Ascending aorta (tissue), 2 donors: Measurements from ENCODE around the gene TUFT1. TPM values are rescaled to one million over a fixed set of nuclear protein-coding genes. Genes with fewer than 3 reads are reported as not detected.
"Not testable (repeated sequence)": the region's sequence is repeated elsewhere in the genome, so short reads cannot be mapped to it uniquely, and the experiment has no call there.

Source experiments
- DNase-seq, 2 donors: peaks; one replicate each; pipeline ENCODE4 v3.0.0-alpha.2; 2019; ENCODE audit warnings: low spot score in 2 of 2
- H3K27ac ChIP-seq, 2 donors: fragments of 200-600 bp; sonication (generic); one replicate each; pipeline ENCODE4 v1.5.1; 2016 to 2017; ENCODE audit warnings: mild to moderate bottlenecking in 1 of 2
- H3K27me3 ChIP-seq: fragments of 200-600 bp; sonication (generic); one replicate; pipeline ENCODE4 v1.5.1; 2017
- H3K36me3 ChIP-seq, 2 donors: fragments of 200-600 bp; sonication (generic); one replicate each; pipeline ENCODE4 v1.5.1; 2016
- H3K4me1 ChIP-seq, 2 donors: fragments of 200-600 bp; sonication (generic); one replicate each; pipeline ENCODE4 v1.5.1; 2016 to 2017; ENCODE audit warnings: mild to moderate bottlenecking in 1 of 2
- H3K4me3 ChIP-seq, 2 donors: fragments of 200-600 bp; sonication (generic); one replicate each; pipeline ENCODE4 v1.5.1; 2016 to 2017; ENCODE audit warnings: mild to moderate bottlenecking in 1 of 2
- H3K9me3 ChIP-seq, 2 donors: fragments of 200-600 bp; sonication (generic); one replicate each; pipeline ENCODE4 v1.5.1; 2016
- intact Hi-C: fragments of 100-400 bp; cut with DNase I; formaldehyde crosslinking; loops from one replicate; pipeline ENCODE4 v1.15.1; 2023
- total RNA-seq: library from RNA; depleted of rRNA; stranded (reverse); fragments of >200 nt; gene quantifications from one replicate; pipeline ENCODE4 v1.1.0, GENCODE V29; 2016
- TF ChIP-seq, protein P1 (sequence below), 3 experiments: fragments of 200-600 bp in 2 of 3; fragments of 450-650 bp in 1 of 3; sonication (generic) in 2 of 3; IDR thresholded peaks; one replicate each; pipeline ENCODE4 v1.5.1; 2016 to 2019; ENCODE audit warnings: antibody characterized with exemption in 3 of 3, mild to moderate bottlenecking in 1 of 3, moderate library complexity in 1 of 3

The TUFT1 gene
- total RNA-seq, 1 donor from 2014 or later, result 2.3 TPM

DNA sequence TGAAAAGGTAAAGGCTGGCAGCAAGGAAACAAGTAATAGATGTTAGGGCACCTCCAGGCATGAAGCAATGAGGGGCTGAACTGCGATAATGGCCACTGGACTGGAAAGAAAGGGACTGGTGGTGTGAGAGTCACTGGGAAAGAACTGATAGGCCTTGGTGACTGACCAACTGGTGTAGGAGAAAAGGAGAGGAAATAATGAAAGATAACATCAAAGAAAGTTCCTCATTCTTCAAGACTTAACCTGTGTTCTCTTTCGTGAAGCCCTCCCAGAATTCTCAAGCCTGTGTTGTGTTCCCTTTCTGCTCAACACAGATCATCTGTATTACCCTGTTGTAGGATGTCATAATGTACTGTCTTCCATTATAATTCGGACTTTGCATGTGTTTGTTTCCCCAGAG is 50.9 kb downstream of the TUFT1 start:
- H3K4me1 ChIP-seq, result no peaks in the 10 kb centered on the region
- intact Hi-C loops, result no loop called here
- TF ChIP-seq, protein P1, sequence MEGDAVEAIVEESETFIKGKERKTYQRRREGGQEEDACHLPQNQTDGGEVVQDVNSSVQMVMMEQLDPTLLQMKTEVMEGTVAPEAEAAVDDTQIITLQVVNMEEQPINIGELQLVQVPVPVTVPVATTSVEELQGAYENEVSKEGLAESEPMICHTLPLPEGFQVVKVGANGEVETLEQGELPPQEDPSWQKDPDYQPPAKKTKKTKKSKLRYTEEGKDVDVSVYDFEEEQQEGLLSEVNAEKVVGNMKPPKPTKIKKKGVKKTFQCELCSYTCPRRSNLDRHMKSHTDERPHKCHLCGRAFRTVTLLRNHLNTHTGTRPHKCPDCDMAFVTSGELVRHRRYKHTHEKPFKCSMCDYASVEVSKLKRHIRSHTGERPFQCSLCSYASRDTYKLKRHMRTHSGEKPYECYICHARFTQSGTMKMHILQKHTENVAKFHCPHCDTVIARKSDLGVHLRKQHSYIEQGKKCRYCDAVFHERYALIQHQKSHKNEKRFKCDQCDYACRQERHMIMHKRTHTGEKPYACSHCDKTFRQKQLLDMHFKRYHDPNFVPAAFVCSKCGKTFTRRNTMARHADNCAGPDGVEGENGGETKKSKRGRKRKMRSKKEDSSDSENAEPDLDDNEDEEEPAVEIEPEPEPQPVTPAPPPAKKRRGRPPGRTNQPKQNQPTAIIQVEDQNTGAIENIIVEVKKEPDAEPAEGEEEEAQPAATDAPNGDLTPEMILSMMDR (IDR thresholded peaks at IDR 0.05), result no peak
- H3K4me3 ChIP-seq, result no peak overlapping the region
- H3K27ac ChIP-seq, result no peak overlapping the region
- no peaks in the 10 kb centered on the region for H3K27me3 ChIP-seq
- no peak for DNase-seq
- no peaks in the 10 kb centered on the region for H3K36me3 ChIP-seq
- no peaks in the 10 kb centered on the region for H3K9me3 ChIP-seq

DNA sequence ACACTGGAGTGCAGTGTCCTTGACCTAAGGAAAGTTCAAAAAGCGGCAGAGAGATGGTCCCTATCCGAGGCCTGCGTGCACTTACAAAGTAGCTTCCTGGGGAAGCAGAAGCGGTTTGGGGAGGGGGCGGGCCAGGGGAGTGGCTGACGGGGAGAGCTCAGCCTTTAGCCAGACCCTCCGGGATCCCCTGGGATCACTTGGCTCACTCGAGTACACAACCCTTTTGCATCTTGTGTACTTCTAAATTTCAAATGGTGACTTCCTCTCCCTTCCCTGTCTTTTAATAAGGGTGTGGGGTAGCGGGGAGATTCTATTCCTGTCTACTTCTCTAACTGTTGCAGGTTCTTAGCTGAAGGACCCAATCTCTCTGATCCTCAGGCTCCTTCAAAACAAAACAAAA is 53.6 kb downstream of the TUFT1 start:
- no peak overlapping the region for H3K27ac ChIP-seq
- H3K9me3 ChIP-seq, result no peaks in the 10 kb centered on the region
- no peaks in the 10 kb centered on the region for H3K36me3 ChIP-seq
- no peaks in the 10 kb centered on the region for H3K4me1 ChIP-seq
- intact Hi-C loops, result loop anchor here (1.0 kb wide), 1 partner anchor 142 kb away; no protein-coding TSS in a partner anchor
- no peak overlapping the region for H3K4me3 ChIP-seq
- H3K27me3 ChIP-seq, result no peaks in the 10 kb centered on the region
- no peak for DNase-seq
- TF ChIP-seq, protein P1 (IDR thresholded peaks at IDR 0.05), result no peak

DNA sequence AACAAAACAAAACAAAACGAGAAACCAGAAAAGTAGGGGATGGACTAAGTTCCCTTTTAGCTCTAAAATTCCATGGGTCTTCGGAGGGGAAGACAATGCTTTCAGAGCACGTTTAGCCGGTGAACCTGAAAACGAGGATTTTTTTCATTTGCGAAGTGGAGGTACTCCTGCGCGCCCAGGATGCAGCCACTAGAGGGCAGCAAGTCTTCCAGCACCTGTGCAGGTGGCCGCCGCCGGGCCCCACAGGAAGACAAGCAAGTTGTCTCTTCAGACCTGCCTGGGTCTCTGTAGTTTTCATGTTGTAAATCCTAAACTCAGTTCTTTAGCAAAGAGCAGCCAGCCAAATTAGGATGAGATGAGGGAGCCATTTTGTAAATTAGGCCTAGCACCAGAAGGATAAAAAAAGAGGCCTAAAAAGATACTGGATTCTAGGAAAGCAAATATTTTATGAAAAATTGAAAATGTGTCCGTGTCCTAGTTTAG is 54.1 kb downstream of the TUFT1 start:
- TF ChIP-seq, protein P1 (IDR thresholded peaks at IDR 0.05), result peak; percentile 80 to 92 (median 90)
- H3K36me3 ChIP-seq, result no peaks in the 10 kb centered on the region
- peak in 1 of 2 donors; percentile 80 for DNase-seq
- H3K27me3 ChIP-seq, result no peaks in the 10 kb centered on the region
- no peaks in the 10 kb centered on the region for H3K9me3 ChIP-seq
- no peak overlapping the region for H3K4me3 ChIP-seq
- no peaks in the 10 kb centered on the region for H3K4me1 ChIP-seq
- intact Hi-C loops, result loop anchor here (1.0 kb wide), 1 partner anchor 141 kb away; no protein-coding TSS in a partner anchor
- no peak overlapping the region for H3K27ac ChIP-seq

DNA sequence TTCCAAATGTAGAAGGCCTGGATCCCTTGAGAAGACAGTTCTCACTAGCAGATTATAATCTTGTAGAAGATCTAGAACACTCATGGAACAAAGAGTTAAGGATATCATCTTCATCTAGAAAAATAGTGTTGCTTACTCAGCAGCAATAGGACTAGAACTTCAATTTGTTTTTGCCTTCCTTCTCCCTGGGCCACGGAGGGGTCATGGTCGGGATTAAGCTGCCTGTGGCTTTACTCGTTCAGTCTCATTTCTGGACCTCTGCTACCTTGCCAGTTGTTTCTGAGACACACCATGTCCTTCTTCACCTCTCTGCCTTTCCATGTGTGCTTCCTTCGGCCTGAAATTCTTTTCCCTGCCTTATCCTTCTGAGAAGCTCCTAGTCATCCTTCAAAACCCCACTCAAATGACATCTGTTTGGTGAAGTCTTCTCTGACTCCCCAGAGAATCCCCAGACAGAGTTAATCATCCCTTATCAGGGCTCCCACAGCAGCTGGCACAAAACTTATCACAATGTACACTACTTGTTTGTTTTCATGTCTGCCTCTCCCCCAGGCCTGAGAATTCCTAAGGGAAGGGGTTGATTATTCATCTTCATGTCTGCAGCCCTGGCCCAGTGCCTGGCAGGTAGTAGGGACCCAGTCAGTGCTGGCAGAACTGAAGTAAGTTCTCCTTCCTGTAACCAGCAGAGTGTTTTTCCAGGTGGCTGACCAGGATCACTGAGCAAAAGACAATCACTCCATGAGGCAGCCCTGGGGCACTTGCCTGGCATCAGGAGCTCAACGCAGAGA is 56.3 kb downstream of the TUFT1 start:
- intact Hi-C loops, result no loop called here
- Histone ChIP-seq H3K27ac (no peak overlapping the region), H3K4me3 (no peak overlapping the region), H3K4me1 (no peaks in the 10 kb centered on the region), H3K27me3 (no peaks in the 10 kb centered on the region), H3K9me3 (no peaks in the 10 kb centered on the region), H3K36me3 (no peaks in the 10 kb centered on the region)
- TF ChIP-seq, protein P1 (IDR thresholded peaks at IDR 0.05), result no peak
- DNase-seq, result no peak

DNA sequence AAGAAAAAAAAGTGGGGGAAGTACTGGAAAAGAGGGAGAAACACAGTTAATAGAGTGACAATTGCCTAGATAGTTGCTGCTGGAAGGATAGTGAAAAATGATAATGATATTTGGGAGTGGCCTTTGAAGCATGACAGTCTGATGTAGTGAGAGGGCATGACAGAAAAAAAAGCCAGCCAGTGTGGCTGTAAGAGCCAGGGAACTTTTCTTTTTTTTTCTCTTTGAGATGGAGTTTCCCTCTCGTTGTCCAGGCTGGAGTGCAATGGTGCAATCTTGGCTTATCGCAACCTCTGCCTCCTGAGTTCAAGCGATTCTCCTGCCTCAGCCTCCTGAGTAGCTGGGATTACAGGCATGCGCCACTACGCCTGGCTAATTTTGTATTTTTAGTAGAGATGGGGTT is 62.4 kb downstream of the TUFT1 start:
- intact Hi-C loops, H3K36me3 ChIP-seq, H3K9me3 ChIP-seq, H3K4me1 ChIP-seq, DNase-seq, H3K27ac ChIP-seq, H3K27me3 ChIP-seq, H3K4me3 ChIP-seq: not testable (repeated sequence)

DNA sequence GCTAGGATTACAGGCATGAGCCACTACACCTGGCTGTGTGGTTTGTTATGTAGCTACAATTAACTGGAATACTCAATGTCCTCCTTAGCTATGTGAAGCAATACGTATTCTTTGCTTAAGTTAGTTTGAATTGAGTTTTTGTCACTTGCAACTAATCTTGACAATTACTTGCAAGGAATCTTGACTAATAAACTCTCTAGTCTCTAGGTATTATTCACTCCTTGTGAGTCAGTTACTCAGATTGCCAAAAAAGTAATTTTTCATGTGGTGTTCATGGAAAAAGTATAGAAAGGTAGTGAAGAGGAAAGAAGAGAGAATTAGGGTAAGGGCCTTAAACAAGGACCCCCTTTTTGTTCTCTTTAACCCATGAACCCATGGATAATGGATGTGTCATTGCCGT is 64.2 kb downstream of the TUFT1 start:
- H3K27ac ChIP-seq, result no peak overlapping the region
- intact Hi-C loops, result no loop called here
- DNase-seq, result no peak
- H3K4me1 ChIP-seq, result no peaks in the 10 kb centered on the region
- TF ChIP-seq, protein P1 (IDR thresholded peaks at IDR 0.05), result no peak
- H3K4me3 ChIP-seq, result no peak overlapping the region
- H3K9me3 ChIP-seq, result no peaks in the 10 kb centered on the region
- H3K27me3 ChIP-seq, result no peaks in the 10 kb centered on the region
- H3K36me3 ChIP-seq, result no peaks in the 10 kb centered on the region
